Thyroid gland (tissue), 4 donors: Measurements from ENCODE around the gene LTB4R.

Source experiments
- POLR2A ChIP-seq, 2 donors: fragments of 450-650 bp; IDR thresholded peaks; one replicate each; pipeline ENCODE4 v1.6.1; 2017; ENCODE audit warnings: antibody characterized with exemption in 2 of 2, mild to moderate bottlenecking in 2 of 2, moderate library complexity in 1 of 2
- TF ChIP-seq, protein P1 (sequence below), 6 experiments: fragments of 200-600 bp in 3 of 6; fragments of 450-650 bp in 3 of 6; sonication (generic) in 3 of 6; IDR thresholded peaks; one replicate each; pipeline ENCODE4 v1.5.1; 2016 to 2019; ENCODE audit warnings: antibody characterized with exemption in 6 of 6, mild to moderate bottlenecking in 2 of 6, inconsistent platforms in 1 of 6, moderate library complexity in 1 of 6

DNA sequence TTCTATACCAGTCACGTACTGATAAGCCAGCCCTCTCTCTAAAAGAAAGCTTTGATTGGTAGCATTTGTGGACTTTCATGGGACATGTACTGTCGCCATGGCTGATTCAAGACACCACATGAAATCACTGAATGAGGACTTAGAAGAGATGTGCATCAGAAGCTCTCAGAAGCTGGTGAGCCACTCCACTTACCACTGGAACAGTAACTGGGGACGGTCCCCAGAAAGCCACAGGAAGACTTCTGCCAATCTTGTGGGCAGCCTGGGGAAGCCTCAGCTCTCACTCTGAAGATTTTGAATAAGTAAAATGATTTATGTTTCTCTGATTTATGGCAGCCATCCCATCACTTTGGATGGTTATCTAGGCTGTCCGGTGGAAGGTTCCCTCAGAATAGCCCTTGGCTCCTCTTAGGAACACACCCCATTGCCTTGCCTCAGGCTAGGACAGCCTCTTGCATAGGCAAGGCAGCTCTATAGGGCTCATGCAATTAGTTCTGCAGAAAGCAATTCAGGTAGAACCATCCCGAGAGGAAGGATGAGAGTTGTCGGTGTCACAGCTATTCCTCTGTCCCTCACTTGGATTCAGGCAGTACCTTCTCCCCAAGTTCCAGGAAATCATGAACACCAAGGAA lies 21.5 kb upstream of the LTB4R start:
- TF ChIP-seq, protein P1, sequence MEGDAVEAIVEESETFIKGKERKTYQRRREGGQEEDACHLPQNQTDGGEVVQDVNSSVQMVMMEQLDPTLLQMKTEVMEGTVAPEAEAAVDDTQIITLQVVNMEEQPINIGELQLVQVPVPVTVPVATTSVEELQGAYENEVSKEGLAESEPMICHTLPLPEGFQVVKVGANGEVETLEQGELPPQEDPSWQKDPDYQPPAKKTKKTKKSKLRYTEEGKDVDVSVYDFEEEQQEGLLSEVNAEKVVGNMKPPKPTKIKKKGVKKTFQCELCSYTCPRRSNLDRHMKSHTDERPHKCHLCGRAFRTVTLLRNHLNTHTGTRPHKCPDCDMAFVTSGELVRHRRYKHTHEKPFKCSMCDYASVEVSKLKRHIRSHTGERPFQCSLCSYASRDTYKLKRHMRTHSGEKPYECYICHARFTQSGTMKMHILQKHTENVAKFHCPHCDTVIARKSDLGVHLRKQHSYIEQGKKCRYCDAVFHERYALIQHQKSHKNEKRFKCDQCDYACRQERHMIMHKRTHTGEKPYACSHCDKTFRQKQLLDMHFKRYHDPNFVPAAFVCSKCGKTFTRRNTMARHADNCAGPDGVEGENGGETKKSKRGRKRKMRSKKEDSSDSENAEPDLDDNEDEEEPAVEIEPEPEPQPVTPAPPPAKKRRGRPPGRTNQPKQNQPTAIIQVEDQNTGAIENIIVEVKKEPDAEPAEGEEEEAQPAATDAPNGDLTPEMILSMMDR (IDR thresholded peaks at IDR 0.05): no peak
- TF ChIP-seq POLR2A (IDR thresholded peaks at IDR 0.05): no peak
